Measurements from ENCODE around the gene RALGDS. TPM values are rescaled to one million over a fixed set of nuclear protein-coding genes. Genes with fewer than 3 reads are reported as not detected.

RALGDS gene
- 26.3 and 30.5 TPM in 2 replicates for total RNA-seq

DNA sequence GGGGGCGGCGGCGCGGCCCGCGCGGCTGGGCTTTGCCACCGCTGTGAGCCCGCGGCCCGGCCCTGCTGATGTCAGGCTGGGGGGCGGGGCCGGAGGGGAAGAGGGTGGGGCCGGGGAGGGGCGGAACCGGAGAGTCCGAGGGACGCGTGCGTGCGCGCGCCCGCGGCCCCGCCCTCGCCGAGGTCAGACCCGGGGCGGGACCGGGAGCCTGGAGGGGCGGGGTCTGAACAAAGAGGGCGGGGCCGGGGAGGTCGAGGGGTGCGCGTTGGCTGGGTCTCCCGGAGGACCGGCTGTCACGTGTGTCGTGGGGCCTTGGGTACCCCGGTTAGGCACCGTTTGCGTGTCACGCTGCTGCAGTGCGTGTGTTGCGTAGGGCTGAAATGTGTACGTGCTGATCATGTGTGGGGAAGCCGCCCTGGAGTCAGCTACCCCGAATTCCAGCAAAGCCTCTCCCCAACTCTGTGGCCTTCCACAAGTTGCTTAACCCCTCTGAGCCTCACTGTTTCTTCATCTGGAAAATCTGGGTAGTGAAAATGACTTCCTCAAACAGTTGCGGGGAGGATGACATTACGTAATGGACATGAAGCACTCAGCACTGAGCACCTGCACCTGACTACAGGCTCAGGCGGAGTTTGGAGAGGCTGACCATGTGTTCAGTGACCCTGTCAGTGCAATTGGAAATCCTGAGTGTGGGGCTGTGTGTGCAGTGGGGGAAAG lies at the start of gene RALGDS:
Gene RALGDS, minus strand, starts transcription at position 43 of the 717 bp plus-strand sequence. CDS start 86 bp downstream, outside the sequence.

GRCh38 chr9:133163504-133164172 lies 42.6 kb upstream of the RALGDS start, which contains the start of gene GBGT1:
GBGT1 (minus strand) TSS chr9:133163914; CDS start chr9:133162412, 1,502 bp downstream.

GRCh38 chr9:133061764-133062145 lies 59.3 kb downstream of the RALGDS start, which contains the start of gene CEL:
CEL (plus strand) TSS chr9:133061981; CDS start chr9:133062003, 22 bp downstream.

Other genes with a start within 250 kb of the RALGDS start
- gene AK8, start 243.0 kb downstream of the RALGDS start, total RNA-seq: 0.07 and 0.15 TPM in 2 replicates
- gene SPACA9, start 242.3 kb downstream of the RALGDS start, total RNA-seq: 1.4 and 1.5 TPM in 2 replicates
- 18.3 and 20.8 TPM in 2 replicates for gene TSC1, start 176.6 kb downstream of the RALGDS start, total RNA-seq
- gene GFI1B, start 142.5 kb downstream of the RALGDS start, total RNA-seq: not detected in 2 replicates
- gene GTF3C5, start 90.2 kb downstream of the RALGDS start, total RNA-seq: 56.6 and 68.7 TPM in 2 replicates
- gene CEL, start 59.3 kb downstream of the RALGDS start, total RNA-seq: 0.07 and 0.10 TPM in 2 replicates
- gene GBGT1, start 42.7 kb upstream of the RALGDS start, total RNA-seq: 6.0 and 6.4 TPM in 2 replicates
- not detected in 2 replicates for gene OBP2B, start 88.0 kb upstream of the RALGDS start, total RNA-seq
- gene ABO, start 154.0 kb upstream of the RALGDS start, total RNA-seq: not detected in 2 replicates
- 13.1 and 13.5 TPM in 2 replicates for gene SURF6, start 214.9 kb upstream of the RALGDS start, total RNA-seq
- gene MED22, start 226.9 kb upstream of the RALGDS start, total RNA-seq: 18.1 and 19.2 TPM in 2 replicates
- 2,602 and 2,758 TPM in 2 replicates for gene RPL7A, start 227.0 kb upstream of the RALGDS start, total RNA-seq
- gene SURF1, start 235.2 kb upstream of the RALGDS start, total RNA-seq: 33.4 and 35.7 TPM in 2 replicates
- 11.5 and 17.1 TPM in 2 replicates for gene SURF2, start 235.3 kb upstream of the RALGDS start, total RNA-seq

All from mammary microvascular endothelial cell (primary cell).